H1 (cell line): ENCODE results near the gene AKTIP. TPM values are rescaled to one million over a fixed set of nuclear protein-coding genes. Genes with fewer than 3 reads are reported as not detected.

Experiments
- polyA plus RNA-seq, 7 experiments: library from polyadenylated mRNA; depleted of rRNA in 3 of 7; stranded (reverse) in 5 of 7; unstranded in 2 of 7; fragments of >200 nt in 5 of 7; fragments of 200-250 nt in 2 of 7; gene quantifications; 1 replicate in 5 of 7; 2 replicates in 1 of 7; 4 replicates in 1 of 7; pipeline versions ENCODE4 v1.2.1 to v1.2.3, GENCODE V29; 2011 to 2013; ENCODE audit warnings: missing spikeins in 2 of 7, mixed read lengths in 2 of 7
- small RNA-seq: library from polyadenylated mRNA; stranded (forward); fragments of <200 nt; extraction: miRNeasy Mini kit (QIAGEN cat#:217004); gene quantifications from one replicate; pipeline ENCODE3, GENCODE V24; 2013; ENCODE audit not compliant: insufficient read depth
- total RNA-seq: library from RNA; stranded (reverse); fragmentation: NEBNext Ultra II Directional; extraction: Animal tissue kit (Norgen Biotek cat#: 25700); gene quantifications from 2 replicates; pipeline ENCODE4 v1.2.1, GENCODE V29; 2021

The AKTIP gene
- total and polyA plus RNA-seq, 2 of the 8 experiments (the other 6 are each of a cell fraction or from before 2014, with no cell fraction given) = 15.0 to 15.6 TPM

Small RNAs within 50 kb of the gene (small RNA-seq; reads per million reads assigned to genes)
- gene RNU6-1153P = not detected

Other genes starting within 250 kb of the AKTIP start
- gene RBL2, start 68.7 kb downstream of the AKTIP start, total RNA-seq = 22.1 and 23.9 TPM in 2 replicates
- gene RBL2, start 68.7 kb downstream of the AKTIP start, polyA plus RNA-seq (2011; rRNA removed) = 10.9 and 13.9 TPM in 2 replicates
- 13.7 and 14.5 TPM in 2 replicates for gene RPGRIP1L, start 200.7 kb upstream of the AKTIP start, total RNA-seq
- gene RPGRIP1L, start 200.7 kb upstream of the AKTIP start, polyA plus RNA-seq (2011; rRNA removed) = 2.8 and 4.0 TPM in 2 replicates
- gene FTO, start 200.9 kb upstream of the AKTIP start, total RNA-seq = 58.3 and 59.8 TPM in 2 replicates
- gene FTO, start 200.9 kb upstream of the AKTIP start, polyA plus RNA-seq (2011; rRNA removed) = 32.4 and 34.5 TPM in 2 replicates